HL-60 (cell line): ENCODE data around the gene BTN2A1.

Source experiments
- CTCF ChIP-seq: IDR thresholded peaks from one replicate; pipeline ENCODE4 v1.5.1; 2011; ENCODE audit warnings: low read length, control low read depth, inconsistent platforms; ENCODE audit not compliant: insufficient read depth
- GABPA ChIP-seq: IDR thresholded peaks from 2 replicates; pipeline ENCODE4 v1.6.1; 2012; ENCODE audit warnings: low read depth
- POLR2AphosphoS5 ChIP-seq: IDR thresholded peaks from 2 replicates; pipeline ENCODE4 v1.6.1; 2012; ENCODE audit warnings: low read depth
- REST ChIP-seq: IDR thresholded peaks from 2 replicates; pipeline ENCODE4 v1.6.1; 2012; ENCODE audit warnings: low read depth; ENCODE audit not compliant: insufficient replicate concordance
- SPI1 ChIP-seq: IDR thresholded peaks from 2 replicates; pipeline ENCODE4 v1.6.1; 2012; ENCODE audit warnings: low read depth, mild to moderate bottlenecking, borderline replicate concordance

DNA sequence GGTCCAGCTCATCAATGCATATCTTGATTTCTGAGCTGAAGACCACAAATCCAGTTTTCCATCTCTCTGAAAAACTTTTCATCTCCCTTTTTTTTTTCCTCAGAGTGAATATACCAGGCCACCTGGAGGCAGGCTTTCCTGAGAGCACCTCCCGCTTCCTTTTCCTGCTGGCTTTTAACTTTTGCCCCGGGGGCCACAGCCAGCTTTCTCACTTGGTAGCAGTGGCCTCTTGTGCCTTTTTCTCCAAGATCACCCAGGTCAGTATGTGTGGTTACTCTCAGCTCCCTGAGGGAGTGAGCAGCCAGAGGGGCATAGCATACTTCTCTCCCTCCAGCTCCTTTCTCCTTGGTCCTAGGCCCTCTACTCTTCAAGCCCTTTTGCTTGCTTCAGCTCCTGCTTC, 42.3 kb downstream of the BTN2A1 start, which contains the start of gene BTN1A1:
- no peak for TF ChIP-seq CTCF
- no peak for TF ChIP-seq POLR2AphosphoS5
- no peak for TF ChIP-seq SPI1
- no peak for TF ChIP-seq REST
- no peak for TF ChIP-seq GABPA
